CD4-positive, alpha-beta T cell (primary cell): ENCODE data around the gene CBLN1. TPM values are rescaled to one million over a fixed set of nuclear protein-coding genes. Genes with fewer than 3 reads are reported as not detected.

Experiments
- ATAC-seq: fragments of 200-7000 bp; cut with Tn5 transposase; one replicate; pipeline ENCODE4 v1.10.0; 2022; ENCODE audit warnings: mild to moderate bottlenecking; ENCODE audit not compliant: poor library complexity
- CTCF ChIA-PET: fragments of 350-600 bp; sonication (Branson Sonifier 250); formaldehyde crosslinking; loops from one replicate; lab custom pipeline; 2021; ENCODE audit warnings: antibody characterized with exemption, inconsistent platforms; lab: Charles Lee
- POLR2A ChIA-PET: fragments of 350-600 bp; sonication (Branson Sonifier 250); formaldehyde crosslinking; loops from one replicate; lab custom pipeline; 2021; ENCODE audit warnings: antibody characterized with exemption, inconsistent platforms; lab: Charles Lee
- DNase-seq, 14 experiments: peaks; one replicate each; pipeline ENCODE4 v3.0.0-alpha.2; 2013 to 2020; ENCODE audit warnings: mixed read lengths in 2 of 14
- H3K27ac ChIP-seq, 2 donors: one replicate each; pipeline versions ENCODE4 v1.5.1 to v1.7.0; 2013; ENCODE audit warnings: low read length in 2 of 2, low read depth in 1 of 2, mild to moderate bottlenecking in 1 of 2
- H3K27me3 ChIP-seq, 2 experiments: 1 replicate in 1 of 2; 2 replicates in 1 of 2; pipeline versions ENCODE4 v1.6.1 to v1.7.0; 2013; ENCODE audit warnings: low read length in 2 of 2, control low read depth in 1 of 2, mild to moderate bottlenecking in 1 of 2, moderate library complexity in 1 of 2; ENCODE audit not compliant: insufficient read depth in 2 of 2, control insufficient read depth in 1 of 2
- H3K36me3 ChIP-seq: one replicate; pipeline ENCODE4 v1.6.1; 2013; ENCODE audit warnings: low read length, control low read depth; ENCODE audit not compliant: insufficient read depth
- H3K4me1 ChIP-seq: one replicate; pipeline ENCODE4 v1.6.1; 2013; ENCODE audit warnings: low read length, control low read depth; ENCODE audit not compliant: insufficient read depth
- H3K4me3 ChIP-seq: one replicate; pipeline ENCODE4 v1.5.1; 2013; ENCODE audit warnings: mild to moderate bottlenecking, low read length, moderate library complexity
- H3K9me3 ChIP-seq, 2 experiments: 1 replicate in 1 of 2; 2 replicates in 1 of 2; pipeline versions ENCODE4 v1.6.1 to v1.7.0; 2013; ENCODE audit warnings: low read length in 2 of 2, mild to moderate bottlenecking in 2 of 2, control low read depth in 1 of 2, moderate library complexity in 1 of 2; ENCODE audit not compliant: control insufficient read depth in 1 of 2, insufficient read depth in 1 of 2
- H3K27ac Mint-ChIP-seq: one replicate; pipeline ENCODE4 v1.8.0; 2020; ENCODE audit warnings: mixed read lengths
- H3K27me3 Mint-ChIP-seq: one replicate; pipeline ENCODE4 v1.8.0; 2021; ENCODE audit warnings: mixed read lengths
- H3K36me3 Mint-ChIP-seq: one replicate; pipeline ENCODE4 v1.8.0; 2021; ENCODE audit warnings: low read depth, mixed read lengths
- H3K4me1 Mint-ChIP-seq: one replicate; pipeline ENCODE4 v1.8.0; 2021; ENCODE audit warnings: low read depth, mixed read lengths
- H3K4me3 Mint-ChIP-seq: one replicate; pipeline ENCODE4 v1.8.0; 2020; ENCODE audit warnings: mild to moderate bottlenecking, mixed read lengths
- H3K9me3 Mint-ChIP-seq: one replicate; pipeline ENCODE4 v1.8.0; 2020; ENCODE audit warnings: mixed read lengths
- CTCF ChIP-seq: fragments of 200-600 bp; IDR thresholded peaks from one replicate; pipeline ENCODE4 v1.8.0; 2022; ENCODE audit warnings: antibody characterized with exemption, mild to moderate bottlenecking
- intact Hi-C, 2 experiments: fragments of 100-400 bp; cut with DNase I in 1 of 2; cut with micrococcal nuclease in 1 of 2; formaldehyde crosslinking; loops; one replicate each; pipeline versions ENCODE4 v1.15.1 to v1.9.0; 2023 to 2025; cut with DNase I, micrococcal nuclease
- total RNA-seq, 174 experiments: library from RNA in 2 of 174; stranded (reverse) in 2 of 174; gene quantifications; one replicate each; pipeline ENCODE4 v1.2.3 and lab custom pipeline; 2021 to 2026

CBLN1 gene
- total RNA-seq, 2 experiments from 2014 or later: not detected

GRCh38 chr16:49305406-49305805 lies 23.8 kb upstream of the CBLN1 start:
- Mint-ChIP-seq H3K36me3 (no peaks in the 10 kb centered on the region), H3K4me1 (no peaks in the 10 kb centered on the region), H3K4me3 (no peak overlapping the region), H3K27ac (no peak overlapping the region), H3K9me3 (peaks cover 2% of the 10 kb centered on the region), H3K27me3 (peaks cover 37% of the 10 kb centered on the region)
- ChIA-PET POLR2A (no interaction called here), CTCF (no interaction called here)
- H3K4me1 ChIP-seq: no peaks in the 10 kb centered on the region
- no peak overlapping the region for H3K4me3 ChIP-seq
- no peaks in the 10 kb centered on the region for H3K36me3 ChIP-seq
- no peak for DNase-seq
- intact Hi-C loops: no loop called here
- H3K27me3 ChIP-seq: peaks cover 0 to 6% of the 10 kb centered on the region in 2 experiments
- ATAC-seq: no peak
- no peak for TF ChIP-seq CTCF
- H3K27ac ChIP-seq: no peak overlapping the region
- no peaks in the 10 kb centered on the region for H3K9me3 ChIP-seq

- H3K27me3 Mint-ChIP-seq: peaks cover 44% of the 10 kb centered on the region
- ChIA-PET POLR2A (no interaction called here), CTCF (no interaction called here)
- intact Hi-C loops: no loop called here
- no peaks in the 10 kb centered on the region for H3K36me3 ChIP-seq
- H3K4me3 Mint-ChIP-seq: no peak overlapping the region
- H3K4me3 ChIP-seq: no peak overlapping the region
- H3K27me3 ChIP-seq: peaks cover 8 to 11% of the 10 kb centered on the region in 2 experiments
- no peaks in the 10 kb centered on the region for H3K9me3 Mint-ChIP-seq
- no peak for TF ChIP-seq CTCF
- H3K27ac ChIP-seq: no peak overlapping the region
- no peak overlapping the region for H3K27ac Mint-ChIP-seq
- H3K9me3 ChIP-seq: peaks cover 0 to 3% of the 10 kb centered on the region in 2 experiments
- ATAC-seq (no peak), DNase-seq (no peak)
- H3K36me3 Mint-ChIP-seq: no peaks in the 10 kb centered on the region
- no peaks in the 10 kb centered on the region for H3K4me1 ChIP-seq
- no peaks in the 10 kb centered on the region for H3K4me1 Mint-ChIP-seq
These were observed 10.8 kb upstream of the CBLN1 start for GRCh38 chr16:49292413-49292812.

- no peak for TF ChIP-seq CTCF
- H3K9me3 ChIP-seq: peaks cover 0 to 12% of the 10 kb centered on the region in 2 experiments
- H3K27me3 Mint-ChIP-seq: peaks cover 56% of the 10 kb centered on the region
- ATAC-seq (no peak), DNase-seq (no peak)
- peaks cover 3% of the 10 kb centered on the region for H3K4me1 Mint-ChIP-seq
- CTCF ChIA-PET: no interaction called here
- H3K4me3 Mint-ChIP-seq: no peak overlapping the region
- H3K27me3 ChIP-seq: peaks cover 25 to 45% of the 10 kb centered on the region in 2 experiments
- no peak overlapping the region for H3K27ac ChIP-seq
- H3K36me3 ChIP-seq: no peaks in the 10 kb centered on the region
- no peak overlapping the region for H3K4me3 ChIP-seq
- no peak overlapping the region for H3K27ac Mint-ChIP-seq
- POLR2A ChIA-PET: no interaction called here
- no peaks in the 10 kb centered on the region for H3K36me3 Mint-ChIP-seq
- H3K9me3 Mint-ChIP-seq: no peaks in the 10 kb centered on the region
- H3K4me1 ChIP-seq: no peaks in the 10 kb centered on the region
- intact Hi-C loops: no loop called here
These were observed 5.9 kb upstream of the CBLN1 start for GRCh38 chr16:49287572-49287971.
